GM23248 (cell line): ENCODE measurements around the gene DLG2. TPM values are rescaled to one million over a fixed set of nuclear protein-coding genes. Genes with fewer than 3 reads are reported as not detected.

Experiments used
- DNase-seq: peaks from one replicate; pipeline ENCODE4 v3.0.0-alpha.2; 2015
- H2AFZ ChIP-seq: fragments of 200-600 bp; sonication (generic); 2 replicates; pipeline ENCODE4 v1.6.1; 2016; ENCODE audit warnings: antibody characterized with exemption
- H3F3A ChIP-seq: fragments of 200-600 bp; sonication (generic); 2 replicates; pipeline ENCODE4 v1.6.1; 2016; ENCODE audit warnings: mild to moderate bottlenecking, antibody characterized with exemption, mixed run types; ENCODE audit not compliant: insufficient read depth
- H3K27ac ChIP-seq: fragments of 200-600 bp; sonication (generic); 2 replicates; pipeline ENCODE4 v1.5.1; 2016; ENCODE audit warnings: mild to moderate bottlenecking
- H3K27me3 ChIP-seq: fragments of 200-600 bp; sonication (generic); replicated peaks from 2 replicates; pipeline ENCODE4 v1.6.1; 2016; ENCODE audit warnings: mild to moderate bottlenecking; ENCODE audit not compliant: insufficient read depth
- H3K36me3 ChIP-seq: fragments of 200-600 bp; sonication (generic); 2 replicates; pipeline ENCODE4 v1.6.1; 2016; ENCODE audit warnings: low read depth, mild to moderate bottlenecking
- H3K4me1 ChIP-seq: fragments of 200-600 bp; sonication (generic); 2 replicates; pipeline ENCODE4 v1.6.1; 2016; ENCODE audit warnings: mild to moderate bottlenecking; ENCODE audit not compliant: insufficient read depth
- H3K4me2 ChIP-seq: fragments of 200-600 bp; sonication (generic); one replicate; pipeline ENCODE4 v1.6.1; 2016; ENCODE audit warnings: mild to moderate bottlenecking; ENCODE audit not compliant: unreplicated experiment
- H3K4me3 ChIP-seq: fragments of 200-600 bp; sonication (generic); 2 replicates; pipeline ENCODE4 v1.5.1; 2016; ENCODE audit warnings: mild to moderate bottlenecking
- H3K79me2 ChIP-seq: fragments of 200-600 bp; sonication (generic); 2 replicates; pipeline ENCODE4 v1.6.1; 2016; ENCODE audit warnings: mild to moderate bottlenecking; ENCODE audit not compliant: insufficient read depth
- H3K9ac ChIP-seq: fragments of 200-600 bp; sonication (generic); 2 replicates; pipeline ENCODE4 v1.6.1; 2016; ENCODE audit warnings: mild to moderate bottlenecking
- H3K9me2 ChIP-seq: fragments of 200-600 bp; sonication (generic); 2 replicates; pipeline ENCODE4 v1.6.1; 2016; ENCODE audit warnings: mixed run types, mild to moderate bottlenecking, moderate library complexity; ENCODE audit not compliant: insufficient read depth
- H3K9me3 ChIP-seq: fragments of 200-600 bp; sonication (generic); one replicate; pipeline ENCODE4 v1.6.1; 2017; ENCODE audit warnings: low read depth
- H4K20me1 ChIP-seq: fragments of 200-600 bp; sonication (generic); 2 replicates; pipeline ENCODE4 v1.6.0; 2016; ENCODE audit not compliant: insufficient read depth
- EZH2 ChIP-seq: fragments of 200-600 bp; sonication (generic); IDR thresholded peaks from 2 replicates; pipeline ENCODE4 v1.6.1; 2018; ENCODE audit warnings: antibody characterized with exemption, mild to moderate bottlenecking; ENCODE audit not compliant: insufficient read depth, poor library complexity, severe bottlenecking
- EZH2phosphoT487 ChIP-seq: fragments of 200-600 bp; sonication (generic); IDR thresholded peaks from 2 replicates; pipeline ENCODE4 v1.6.1; 2018; ENCODE audit warnings: antibody characterized with exemption, moderate library complexity, mild to moderate bottlenecking, low read depth; ENCODE audit not compliant: insufficient read depth
- WGBS, 2 experiments: methylation state at CpG; one replicate each; pipeline ENCODE4 v1.1.6; 2015 to 2017; ENCODE audit warnings: low lambda C conversion rate in 2 of 2, low coverage in 1 of 2; ENCODE audit errors: missing lambda C conversion rate in 2 of 2; 5-methylcytosine and 5-hydroxymethylcytosine counted together
- in situ Hi-C: fragments of 300-500 bp; cut with MboI; formaldehyde crosslinking; loops from 2 replicates; pipeline ENCODE4 v1.15.0; 2020
- polyA plus RNA-seq: library from polyadenylated mRNA; unstranded; fragments of >200 nt; fragmentation: Nextera tagmentation; extraction: Ambion mirVana; gene quantifications from 2 replicates; pipeline ENCODE4 v1.2.1, GENCODE V29; 2016
- total RNA-seq: library from RNA; depleted of rRNA; stranded (reverse); fragments of >200 nt; shearing (Covaris generic); gene quantifications from 2 replicates; pipeline ENCODE4 v1.2.3, GENCODE V29; 2014

Gene DLG2
- total and polyA plus RNA-seq, 2 experiments from 2014 or later = 1.1 to 1.7 TPM

DNA sequence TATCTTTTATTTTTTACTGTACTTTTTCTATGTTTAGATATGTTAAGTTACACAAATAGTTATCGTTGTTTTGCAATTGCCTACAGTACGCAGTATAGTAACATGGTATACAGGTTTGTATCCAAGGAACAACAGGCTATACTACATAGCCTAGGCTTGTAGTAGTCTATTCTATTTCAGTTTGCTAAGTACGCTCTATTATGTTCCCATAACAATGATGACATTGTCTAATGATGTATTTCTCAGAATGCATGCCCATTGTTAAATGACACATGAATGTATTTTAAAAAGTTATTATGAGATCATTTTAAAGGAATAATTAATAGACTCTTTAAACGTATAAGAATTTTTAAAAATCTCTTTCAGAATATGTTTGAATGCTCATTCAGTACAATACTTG, 1644.3 kb downstream of the DLG2 start:
- 40 to 45% methylated on average over 4 of the region's 4 CpGs for WGBS, 2 experiments
- H3F3A ChIP-seq = no peaks in the 10 kb centered on the region
- no peaks in the 10 kb centered on the region for H3K79me2 ChIP-seq
- H3K27me3 ChIP-seq = no peaks in the 10 kb centered on the region
- no peaks in the 10 kb centered on the region for H3K9me3 ChIP-seq
- no peaks in the 10 kb centered on the region for H4K20me1 ChIP-seq
- H3K4me2 ChIP-seq = no peak overlapping the region
- H3K27ac ChIP-seq = no peak overlapping the region
- TF ChIP-seq EZH2 = no peak
- no peak for TF ChIP-seq EZH2phosphoT487
- H3K36me3 ChIP-seq = no peaks in the 10 kb centered on the region
- H3K4me3 ChIP-seq = no peak overlapping the region
- no peak overlapping the region for H3K9ac ChIP-seq
- DNase-seq = no peak
- no peaks in the 10 kb centered on the region for H3K9me2 ChIP-seq
- in situ Hi-C loops = no loop called here
- no peaks in the 10 kb centered on the region for H3K4me1 ChIP-seq
- no peak overlapping the region for H2AFZ ChIP-seq

DNA sequence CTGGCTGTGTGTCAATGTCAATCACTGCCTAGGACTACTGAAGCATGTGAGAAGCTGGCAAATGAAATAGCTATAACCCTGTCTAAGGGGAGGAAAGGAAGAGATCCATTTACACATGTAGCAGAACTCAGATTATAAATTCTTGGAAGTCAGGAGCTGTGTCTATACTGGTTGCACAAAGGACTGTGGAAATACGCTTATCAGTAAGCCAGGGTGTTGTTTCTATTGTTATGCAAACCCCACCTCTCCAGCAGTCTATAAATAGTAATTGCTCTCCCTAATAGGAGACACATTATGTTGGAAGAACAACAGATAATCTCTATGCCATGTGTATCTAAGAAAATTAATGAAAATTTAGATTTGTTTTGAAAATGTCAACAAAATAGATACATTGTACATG, 1647.6 kb downstream of the DLG2 start:
- no peak overlapping the region for H2AFZ ChIP-seq
- TF ChIP-seq EZH2phosphoT487 (no peak), EZH2 (no peak)
- H3K9me2 ChIP-seq = no peaks in the 10 kb centered on the region
- no peaks in the 10 kb centered on the region for H4K20me1 ChIP-seq
- WGBS, 2 experiments = 0 to 6% methylated on average over 1 of the region's 1 CpG
- no peaks in the 10 kb centered on the region for H3K79me2 ChIP-seq
- no peaks in the 10 kb centered on the region for H3F3A ChIP-seq
- H3K9ac ChIP-seq = no peak overlapping the region
- no peaks in the 10 kb centered on the region for H3K27me3 ChIP-seq
- no peaks in the 10 kb centered on the region for H3K9me3 ChIP-seq
- H3K4me1 ChIP-seq = no peaks in the 10 kb centered on the region
- H3K27ac ChIP-seq = no peak overlapping the region
- no peak overlapping the region for H3K4me3 ChIP-seq
- no peak overlapping the region for H3K4me2 ChIP-seq
- no peaks in the 10 kb centered on the region for H3K36me3 ChIP-seq
- DNase-seq = no peak
- in situ Hi-C loops = no loop called here

DNA sequence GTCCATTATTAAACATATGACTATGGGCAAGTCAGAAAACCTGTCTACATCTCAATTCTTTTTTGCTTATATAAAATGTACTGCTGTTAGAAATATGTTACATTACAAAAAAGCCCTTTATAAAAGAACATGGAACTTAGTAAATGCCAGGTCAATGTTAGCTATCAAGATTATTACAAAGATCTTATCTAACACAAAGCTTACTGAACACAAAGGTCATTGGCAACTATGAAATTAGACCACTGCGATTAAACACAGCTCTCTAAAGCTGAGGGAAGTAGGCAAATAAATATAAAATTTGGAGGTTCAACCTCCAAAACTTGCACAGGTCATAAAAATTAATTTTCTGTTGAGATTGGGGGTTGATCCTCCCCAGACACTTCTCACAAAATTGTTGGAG, 1648.2 kb downstream of the DLG2 start:
- no peak overlapping the region for H3K4me3 ChIP-seq
- H4K20me1 ChIP-seq = no peaks in the 10 kb centered on the region
- 12 to 18% methylated on average over 1 of the region's 1 CpG for whole genome bisulfite sequencing, 2 experiments
- H3K9me3 ChIP-seq = no peaks in the 10 kb centered on the region
- H3K4me1 ChIP-seq = no peaks in the 10 kb centered on the region
- no peak for TF ChIP-seq EZH2phosphoT487
- no peak for TF ChIP-seq EZH2
- DNase-seq = no peak
- H3K27ac ChIP-seq = no peak overlapping the region
- no peaks in the 10 kb centered on the region for H3K9me2 ChIP-seq
- no peak overlapping the region for H3K4me2 ChIP-seq
- no peak overlapping the region for H3K9ac ChIP-seq
- H2AFZ ChIP-seq = no peak overlapping the region
- no peaks in the 10 kb centered on the region for H3F3A ChIP-seq
- no peaks in the 10 kb centered on the region for H3K27me3 ChIP-seq
- in situ Hi-C loops = no loop called here
- H3K36me3 ChIP-seq = no peaks in the 10 kb centered on the region
- no peaks in the 10 kb centered on the region for H3K79me2 ChIP-seq

DNA sequence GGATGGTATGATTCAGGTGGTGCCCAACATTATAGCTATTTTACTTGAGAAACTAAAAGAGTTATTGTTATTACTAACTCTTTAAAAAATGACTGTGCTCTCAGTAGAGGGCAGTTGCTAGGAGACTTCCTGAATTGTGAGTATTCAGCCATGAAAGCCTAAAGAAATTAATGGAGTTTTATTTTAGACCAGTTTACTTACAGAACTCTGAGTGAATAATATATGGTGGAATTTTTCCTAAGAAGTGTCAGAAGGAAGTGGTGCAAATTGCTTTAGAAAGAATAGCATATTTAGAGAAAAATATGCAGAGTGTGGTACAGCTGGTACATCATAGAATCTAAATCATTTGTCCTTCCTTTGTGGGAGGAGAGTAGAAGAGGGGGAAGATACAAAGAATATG, 1651.1 kb downstream of the DLG2 start:
- Histone ChIP-seq H3K27me3 (no peaks in the 10 kb centered on the region), H3K4me2 (no peak overlapping the region), H3F3A (no peaks in the 10 kb centered on the region), H3K36me3 (no peaks in the 10 kb centered on the region), H3K4me1 (no peaks in the 10 kb centered on the region), H3K27ac (no peak overlapping the region), H3K79me2 (no peaks in the 10 kb centered on the region), H3K9ac (no peak overlapping the region), H3K9me3 (no peaks in the 10 kb centered on the region), H3K4me3 (no peak overlapping the region), H3K9me2 (no peaks in the 10 kb centered on the region), H4K20me1 (no peaks in the 10 kb centered on the region), H2AFZ (no peak overlapping the region)
- no peak for DNase-seq
- TF ChIP-seq EZH2phosphoT487 = no peak
- no peak for TF ChIP-seq EZH2
- in situ Hi-C loops = no loop called here

DNA sequence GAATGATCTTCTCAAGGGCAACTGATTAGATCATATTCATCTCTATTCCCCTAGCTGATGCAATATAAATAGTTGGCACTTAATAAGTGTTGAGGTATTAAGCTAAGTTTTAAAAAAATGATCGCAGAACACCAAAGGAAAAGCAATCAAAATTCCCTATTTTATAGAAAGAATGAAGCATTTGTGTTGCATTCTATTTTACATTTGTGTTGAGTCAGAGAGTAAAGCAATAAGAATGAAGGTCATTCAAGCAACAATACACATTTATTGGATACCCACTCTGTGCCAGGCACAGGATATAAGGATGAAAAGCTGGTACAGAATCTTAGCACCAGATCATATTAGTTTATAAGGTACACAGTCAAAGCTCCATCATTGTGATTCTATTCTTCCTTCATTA, 1654.6 kb downstream of the DLG2 start:
- Histone ChIP-seq H2AFZ (no peak overlapping the region), H3K79me2 (no peaks in the 10 kb centered on the region), H3K36me3 (no peaks in the 10 kb centered on the region), H3K9me3 (no peaks in the 10 kb centered on the region), H3K4me1 (no peaks in the 10 kb centered on the region), H3K27ac (no peak overlapping the region), H3K9me2 (no peaks in the 10 kb centered on the region), H3K4me3 (no peak overlapping the region), H3F3A (no peaks in the 10 kb centered on the region), H3K27me3 (no peaks in the 10 kb centered on the region), H4K20me1 (no peaks in the 10 kb centered on the region), H3K9ac (no peak overlapping the region), H3K4me2 (no peak overlapping the region)
- DNase-seq = no peak
- WGBS, 2 experiments = 79 to 81% methylated on average over 1 of the region's 1 CpG
- in situ Hi-C loops = no loop called here
- TF ChIP-seq EZH2phosphoT487 (no peak), EZH2 (no peak)
